Left hindlimb (tissue), 1 donor: ENCODE results near the gene ZSWIM8.
"Not testable (repeated sequence)": the region's sequence is repeated elsewhere in the genome, so short reads cannot be mapped to it uniquely, and the experiment has no call there.

Source experiments
- DNase-seq: peaks from one replicate; pipeline ENCODE4 v3.0.0-alpha.2; 2018

ZSWIM8 gene

GRCh38 chr10:73779018-73779417, 6.4 kb upstream of the ZSWIM8 start:
- no peak for DNase-seq

- DNase-seq: no peak
Observed at GRCh38 chr10:73779539-73780197, 5.7 kb upstream of the ZSWIM8 start.

GRCh38 chr10:73780301-73780700, 5.1 kb upstream of the ZSWIM8 start:
- DNase-seq: no peak

GRCh38 chr10:73780966-73781365, 4.4 kb upstream of the ZSWIM8 start:
- DNase-seq: no peak

GRCh38 chr10:73781548-73781878, 3.9 kb upstream of the ZSWIM8 start:
- DNase-seq: no peak

GRCh38 chr10:73781879-73782748, 3.3 kb upstream of the ZSWIM8 start, which contains the start of gene CHCHD1:
TSS of gene CHCHD1 (plus strand) at chr10:73782048. CDS start at chr10:73782076, 28 bp downstream.
- DNase-seq: peak; percentile 92

GRCh38 chr10:73782749-73783085, 2.7 kb upstream of the ZSWIM8 start:
- no peak for DNase-seq

- DNase-seq: peak; percentile 55
Observed at GRCh38 chr10:73785721-73786511, 510 bp downstream of the ZSWIM8 start.

- no peak for DNase-seq
Observed at GRCh38 chr10:73786512-73786885, 1.1 kb downstream of the ZSWIM8 start.

- DNase-seq: not testable (repeated sequence)
Observed at GRCh38 chr10:73787031-73787800, 1.8 kb downstream of the ZSWIM8 start.

- DNase-seq: no peak
Observed at GRCh38 chr10:73788864-73789658, 3.7 kb downstream of the ZSWIM8 start.

- no peak for DNase-seq
Observed at GRCh38 chr10:73789659-73790055, 4.3 kb downstream of the ZSWIM8 start.

GRCh38 chr10:73790886-73791625, 5.7 kb downstream of the ZSWIM8 start:
- DNase-seq: no peak

GRCh38 chr10:73791871-73792400, 6.5 kb downstream of the ZSWIM8 start:
- no peak for DNase-seq

GRCh38 chr10:73793456-73793855, 8.1 kb downstream of the ZSWIM8 start:
- DNase-seq: no peak

- DNase-seq: not testable (repeated sequence)
Observed at GRCh38 chr10:73795491-73795890, 10.1 kb downstream of the ZSWIM8 start.

GRCh38 chr10:73796035-73796434, 10.6 kb downstream of the ZSWIM8 start:
- DNase-seq: not testable (repeated sequence)

- no peak for DNase-seq
Observed at GRCh38 chr10:73796766-73797165, 11.4 kb downstream of the ZSWIM8 start.

- DNase-seq: no peak
Observed at GRCh38 chr10:73797324-73798025, 12.1 kb downstream of the ZSWIM8 start.

GRCh38 chr10:73798087-73798486, 12.7 kb downstream of the ZSWIM8 start:
- no peak for DNase-seq
